Fibroblast of the conjunctiva (primary cell): ENCODE data around the gene H2AZ1.
"Not testable (repeated sequence)": the region's sequence is repeated elsewhere in the genome, so short reads cannot be mapped to it uniquely, and the experiment has no call there.

Experiments used
- DNase-seq: peaks from one replicate; pipeline ENCODE4 v3.0.0-alpha.2; 2010; ENCODE audit warnings: low read depth

H2AZ1 gene

DNA sequence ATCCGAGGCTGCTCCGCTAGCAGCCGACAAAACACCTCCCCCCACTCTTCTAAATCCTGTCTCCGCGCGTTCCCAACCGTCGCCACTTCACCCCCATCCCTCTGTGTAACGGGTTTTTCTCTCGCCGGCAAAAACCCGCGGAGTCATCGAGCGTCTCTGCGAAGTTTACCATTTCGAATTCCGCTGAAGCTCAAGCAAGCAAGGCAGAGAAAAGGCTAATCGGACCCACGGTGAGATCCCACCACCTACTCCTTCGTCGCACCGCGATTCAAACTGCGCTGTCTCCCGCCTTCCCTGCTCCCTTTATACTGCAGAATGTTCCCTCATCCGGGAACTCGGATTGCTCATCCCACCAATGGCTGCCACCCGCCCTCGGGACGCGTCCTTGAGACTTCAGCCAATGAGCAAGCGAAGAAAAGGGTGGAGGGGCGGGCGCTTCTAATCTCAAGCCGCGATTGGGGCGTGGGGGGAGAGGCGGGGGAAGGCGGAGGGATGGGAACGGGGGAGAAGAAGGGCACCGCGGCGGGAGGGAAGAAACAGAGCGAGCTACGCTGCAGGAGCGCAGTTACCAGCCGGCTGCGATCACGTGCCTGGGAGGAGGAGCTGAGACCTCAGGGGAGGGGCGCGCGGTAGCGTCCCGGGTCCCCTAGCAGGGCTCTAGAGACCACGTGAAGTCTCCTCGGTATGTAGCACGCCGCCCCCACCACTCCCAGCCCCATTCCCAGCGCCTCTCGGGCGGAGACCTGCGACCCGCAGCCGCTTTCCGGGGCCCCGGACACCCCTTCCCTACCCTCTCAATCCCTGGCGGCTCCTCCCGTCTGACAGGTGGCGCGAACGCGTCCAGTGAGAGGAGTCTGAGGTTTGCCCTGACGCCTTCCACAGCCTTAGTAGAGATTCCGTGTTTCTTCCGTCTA, at the start of gene H2AZ1:
H2AZ1 (minus strand) TSS at position 277 of the 914 bp plus-strand sequence; CDS start at position 172, 105 bp downstream.
- peak; percentile 98 for DNase-seq

DNA sequence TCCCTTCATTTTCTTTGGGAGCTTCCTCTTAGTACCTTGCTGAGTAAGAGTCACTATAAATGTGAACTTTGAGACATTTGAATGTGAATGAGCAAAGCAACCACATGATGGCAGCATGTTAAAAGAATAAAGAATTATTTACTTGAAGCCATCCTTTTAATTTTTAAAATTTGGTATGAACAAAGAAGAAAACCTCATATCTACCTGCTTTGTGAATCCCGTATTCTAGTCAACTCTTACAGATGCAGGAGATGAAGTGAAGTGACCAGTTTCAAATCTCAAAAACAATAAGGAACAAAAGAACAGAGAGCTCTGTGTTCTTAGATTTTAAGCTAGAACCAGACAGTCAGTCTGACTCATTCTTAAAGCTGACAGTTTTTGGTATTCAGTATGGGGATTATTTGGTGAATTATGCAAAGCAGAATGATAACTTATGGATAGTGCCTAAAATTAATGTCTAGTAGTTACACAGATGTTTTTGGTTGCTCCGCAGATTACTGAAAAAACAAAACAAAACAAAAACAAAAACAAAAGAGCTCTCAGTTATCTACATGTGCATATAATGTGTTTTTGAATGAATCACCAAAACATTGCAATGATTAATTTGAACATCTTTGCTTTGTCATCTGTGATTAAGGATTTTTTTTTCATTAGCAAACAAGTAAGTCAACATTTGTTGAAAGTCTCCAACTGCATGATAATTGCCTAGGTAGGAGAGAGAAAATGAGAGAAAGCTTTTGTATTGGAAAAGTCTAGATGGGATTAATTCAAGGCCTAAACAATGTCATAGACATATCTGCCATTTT, 48.2 kb upstream of the H2AZ1 start:
- peak; percentile 23 for DNase-seq

DNA sequence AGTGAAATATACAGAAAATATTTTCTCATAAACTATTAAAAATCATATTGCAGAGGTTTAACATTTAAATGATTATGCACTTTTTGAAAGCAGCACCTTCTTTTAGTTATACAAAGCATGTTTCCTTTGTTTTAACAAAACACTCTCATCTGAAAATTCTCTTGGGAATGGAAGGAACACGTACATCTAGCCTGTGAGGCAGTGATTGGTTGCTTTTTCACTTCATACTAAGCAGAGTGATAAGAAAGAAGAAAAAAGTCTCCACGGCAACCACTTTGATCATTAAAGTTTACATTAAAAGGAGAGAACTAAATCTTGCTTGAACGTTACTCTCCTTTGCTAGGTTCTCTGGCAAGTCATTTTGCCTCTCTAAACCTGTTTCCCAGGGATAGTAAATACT, 41.7 kb upstream of the H2AZ1 start:
- DNase-seq: no peak

DNA sequence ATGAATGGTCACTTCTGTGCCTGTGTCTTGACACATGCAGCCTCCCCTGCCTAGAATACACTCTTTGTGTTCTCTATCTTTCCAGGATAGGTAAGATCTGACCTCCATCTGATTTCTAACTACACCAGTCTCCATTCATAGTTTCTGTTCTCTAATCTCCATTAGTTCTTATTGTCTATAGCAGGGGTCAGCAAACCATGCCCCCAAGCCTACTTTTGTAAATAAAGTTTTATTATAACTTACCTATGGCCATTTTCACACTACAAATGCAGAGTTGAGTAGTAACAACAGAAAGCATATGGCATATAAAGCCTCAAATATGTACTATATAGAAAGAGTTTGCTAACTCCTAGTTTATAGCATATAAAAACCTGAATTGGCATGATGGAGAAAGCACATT, 37.6 kb upstream of the H2AZ1 start:
- no peak for DNase-seq

DNA sequence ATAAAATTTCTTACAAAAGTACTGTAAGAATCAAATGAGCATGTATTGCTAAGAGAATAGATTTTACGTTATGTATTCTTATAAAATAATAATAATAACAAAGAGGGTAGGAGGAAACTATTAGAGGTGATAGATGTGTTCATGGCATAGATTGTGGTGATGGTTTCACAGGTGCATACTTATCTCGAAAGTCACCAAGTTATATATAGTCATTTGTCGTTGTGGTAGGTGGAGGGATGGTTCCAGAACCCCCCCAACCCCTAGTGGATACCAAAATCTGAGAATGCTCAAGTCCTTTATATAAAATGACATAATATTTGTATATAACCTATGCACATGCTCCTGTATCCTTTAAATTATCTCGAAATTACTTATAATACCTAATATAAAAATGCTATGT, 36.7 kb upstream of the H2AZ1 start:
- no peak for DNase-seq

DNA sequence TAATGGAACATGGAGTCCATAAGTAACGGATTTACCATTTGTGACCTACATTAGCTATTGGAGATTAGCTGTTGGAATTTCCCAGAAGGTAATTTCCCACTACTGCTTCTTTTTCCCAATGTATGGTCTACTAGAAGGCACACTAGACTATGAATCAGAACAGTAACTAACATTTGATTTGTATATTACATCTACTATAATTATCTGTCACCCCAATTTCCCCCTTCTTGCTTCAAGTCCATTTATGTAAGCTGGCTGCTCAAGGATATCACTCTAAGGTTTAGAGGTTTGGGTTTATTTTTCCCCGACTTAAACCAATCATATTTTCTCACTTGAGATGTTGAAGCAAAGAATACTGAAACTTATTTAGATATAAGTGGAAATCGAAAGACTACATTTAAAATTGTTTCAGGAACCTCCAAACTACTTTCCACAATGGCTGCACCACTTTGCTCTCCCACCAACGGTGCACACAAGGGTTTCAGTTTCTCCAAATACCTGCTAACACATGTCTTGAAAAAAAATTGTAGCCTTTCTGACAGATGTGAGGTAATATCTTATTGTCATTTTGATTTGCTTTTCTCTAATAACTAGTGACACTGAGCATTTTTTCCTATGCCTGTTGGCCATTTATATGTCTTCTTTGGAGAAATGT, 33.3 kb upstream of the H2AZ1 start:
- DNase-seq: no peak

DNA sequence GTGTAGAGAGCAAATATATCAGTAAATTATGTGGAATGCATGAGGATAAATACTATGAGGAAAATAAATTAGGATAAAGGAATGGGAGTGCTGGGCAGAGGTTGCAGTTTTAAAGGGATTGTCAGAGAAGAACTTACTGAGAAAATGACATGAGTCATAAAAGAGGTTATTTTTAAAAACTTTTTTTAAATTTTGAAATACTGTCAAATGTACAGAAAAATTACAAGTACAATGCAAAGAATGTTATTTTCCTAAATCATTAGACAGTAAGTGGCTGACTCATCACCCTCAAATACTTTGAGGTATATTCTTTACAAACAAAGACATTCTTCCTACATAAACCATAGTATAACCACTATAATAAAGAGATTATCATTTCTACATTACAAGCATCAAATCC, 29.8 kb upstream of the H2AZ1 start:
- DNase-seq: no peak

DNA sequence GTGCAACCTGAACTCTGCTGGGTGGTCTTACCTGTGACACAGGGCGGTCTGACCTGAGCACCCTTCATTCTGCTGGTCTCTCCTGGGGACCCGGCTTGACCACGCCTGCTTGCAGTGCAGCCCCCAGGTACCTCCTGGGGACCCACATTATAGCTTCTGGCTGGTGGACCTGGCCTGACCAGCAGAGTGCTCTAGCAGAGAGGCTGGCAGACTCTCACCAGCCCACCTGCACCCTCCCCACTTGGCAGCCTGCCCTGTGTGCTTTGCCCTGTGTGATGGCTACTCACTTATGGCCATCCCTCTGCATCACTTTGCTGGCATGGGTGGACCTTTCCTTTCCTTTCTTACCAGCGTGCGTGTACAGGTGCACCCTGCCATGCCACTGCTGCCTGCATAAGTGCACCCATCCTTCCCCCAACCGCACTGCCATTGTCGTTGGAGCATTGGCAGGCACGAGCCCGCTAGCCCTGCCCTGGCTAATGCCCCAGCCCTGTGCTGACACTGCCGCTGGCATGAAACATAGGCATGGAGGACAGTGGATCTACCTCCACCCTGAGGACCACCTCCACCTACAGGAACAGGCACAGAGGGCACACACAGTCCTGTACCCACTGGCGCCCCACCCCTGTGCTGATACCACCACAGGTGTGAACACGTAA, 21.5 kb upstream of the H2AZ1 start:
- no peak for DNase-seq

DNA sequence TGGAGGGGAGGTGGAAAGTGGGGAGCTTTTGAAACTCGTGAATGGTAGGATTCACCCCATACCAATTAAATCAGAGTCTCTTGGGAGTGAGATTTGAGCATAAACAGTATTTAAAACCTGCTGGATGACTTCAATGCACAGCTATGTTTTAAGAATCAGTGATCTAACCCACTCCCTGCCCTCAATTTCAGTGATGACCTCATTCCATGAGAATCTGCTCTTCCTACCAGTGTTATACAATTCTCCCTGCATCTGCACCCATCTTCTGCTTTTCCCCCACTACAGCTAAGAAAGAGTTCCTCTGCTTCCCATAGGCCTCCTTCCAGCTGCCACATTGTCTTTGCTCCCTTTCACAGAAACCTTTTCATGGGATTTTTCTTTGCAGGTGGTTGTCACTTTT, 18.3 kb upstream of the H2AZ1 start:
- no peak for DNase-seq

DNA sequence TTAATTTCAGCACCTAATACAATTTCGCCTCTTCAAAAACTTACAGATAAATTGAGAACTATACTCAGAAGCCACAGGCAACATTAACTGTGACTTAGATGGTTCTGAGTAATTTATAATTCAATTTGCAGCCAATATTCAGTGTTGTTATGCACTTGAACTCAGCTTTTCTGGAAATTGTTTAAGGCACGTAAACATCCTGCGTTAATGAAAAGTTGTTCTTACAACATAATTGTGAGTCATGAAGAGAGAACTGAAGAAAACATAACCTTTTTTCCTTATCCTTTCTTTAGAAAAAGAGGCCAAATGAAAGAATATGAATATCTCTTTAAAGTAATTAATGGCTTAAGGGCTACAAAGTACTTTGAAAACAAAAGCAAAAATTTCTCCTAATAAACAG, 16.6 kb upstream of the H2AZ1 start:
- no peak for DNase-seq

DNA sequence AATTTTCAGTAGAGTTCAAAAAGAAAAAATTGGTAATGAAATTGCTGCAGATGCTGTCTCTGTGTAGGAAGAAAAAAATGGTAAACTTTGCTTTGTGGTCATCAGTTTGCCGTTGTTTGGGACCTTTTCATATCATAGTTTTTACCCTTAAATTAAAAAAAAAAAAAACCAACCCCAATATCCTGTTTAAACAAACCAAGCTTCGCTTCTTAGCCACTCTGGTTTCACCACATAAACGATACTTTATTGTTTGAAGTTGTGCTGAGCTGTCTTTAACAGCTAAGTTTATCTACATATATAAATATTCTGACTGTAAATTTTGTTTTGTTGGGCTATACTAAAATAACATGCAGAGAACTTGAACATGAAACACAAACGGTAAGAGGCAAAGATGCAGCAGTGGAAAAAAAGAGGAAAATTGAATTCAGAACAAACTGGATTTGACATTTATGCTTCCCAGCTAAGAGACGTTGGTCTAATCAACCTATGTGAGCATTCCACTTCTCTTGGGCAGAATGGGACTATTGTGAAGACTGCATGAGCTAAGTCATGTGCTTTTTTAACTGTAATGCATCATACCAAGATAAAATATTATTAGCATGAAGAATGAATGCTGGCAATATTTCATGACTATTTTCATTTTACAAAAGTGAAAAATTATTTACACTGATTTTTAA, 15.7 kb upstream of the H2AZ1 start:
- no peak for DNase-seq

DNA sequence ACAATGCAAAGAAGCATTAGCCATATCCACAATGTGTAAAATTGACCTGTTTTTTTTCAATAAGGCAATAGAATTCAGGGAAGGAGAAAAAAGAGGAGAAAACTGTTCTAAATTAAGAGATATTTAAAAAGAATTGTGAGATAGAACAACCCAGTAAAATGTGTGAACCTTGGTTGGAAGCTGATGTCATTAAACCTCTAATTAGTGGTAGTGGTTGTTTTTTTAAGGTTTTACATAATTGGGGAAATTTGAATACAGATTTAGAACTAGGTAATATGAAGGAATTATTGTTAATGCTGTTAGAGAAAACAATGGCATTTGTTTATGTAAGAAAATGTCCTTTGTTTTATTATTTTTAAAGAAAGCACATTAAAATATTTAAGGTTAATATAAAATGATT, 15.1 kb upstream of the H2AZ1 start:
- no peak for DNase-seq

DNA sequence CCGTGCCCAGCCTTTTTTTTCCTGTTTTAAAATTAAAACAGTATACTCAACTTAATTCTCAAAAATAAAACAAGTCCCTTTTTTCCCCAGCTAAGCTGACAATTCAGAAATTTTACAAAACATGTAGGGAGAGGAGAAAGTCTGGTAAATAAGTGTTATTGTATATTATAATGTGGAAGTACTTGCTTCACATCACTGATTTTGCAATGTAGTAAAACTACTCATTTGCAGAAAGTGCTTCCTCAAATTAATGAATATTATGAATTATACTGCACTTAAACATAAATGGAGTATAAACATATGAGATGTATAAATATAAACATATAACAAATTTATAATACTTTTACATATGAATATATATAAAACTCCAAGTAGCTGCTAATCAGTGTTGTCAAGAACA, 11.6 kb upstream of the H2AZ1 start:
- DNase-seq: no peak

DNA sequence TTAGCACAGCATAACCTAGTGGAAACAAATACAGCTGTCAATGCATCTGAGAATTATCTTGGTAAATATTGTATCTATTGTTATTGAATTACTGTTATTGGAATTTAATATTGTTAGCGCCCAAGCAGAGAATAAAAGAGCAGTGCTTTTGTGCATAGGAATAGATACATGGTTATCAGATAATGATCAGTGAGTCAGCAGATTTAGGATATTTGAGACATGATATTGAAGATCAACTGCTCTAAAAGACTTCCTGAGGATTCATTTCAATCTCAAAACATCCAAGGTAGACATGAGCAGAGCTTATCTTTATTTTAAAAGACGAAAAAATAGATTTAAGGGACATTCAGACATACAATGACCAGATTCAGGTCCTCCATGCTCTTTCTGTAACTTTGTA, 10.6 kb upstream of the H2AZ1 start:
- DNase-seq: no peak

DNA sequence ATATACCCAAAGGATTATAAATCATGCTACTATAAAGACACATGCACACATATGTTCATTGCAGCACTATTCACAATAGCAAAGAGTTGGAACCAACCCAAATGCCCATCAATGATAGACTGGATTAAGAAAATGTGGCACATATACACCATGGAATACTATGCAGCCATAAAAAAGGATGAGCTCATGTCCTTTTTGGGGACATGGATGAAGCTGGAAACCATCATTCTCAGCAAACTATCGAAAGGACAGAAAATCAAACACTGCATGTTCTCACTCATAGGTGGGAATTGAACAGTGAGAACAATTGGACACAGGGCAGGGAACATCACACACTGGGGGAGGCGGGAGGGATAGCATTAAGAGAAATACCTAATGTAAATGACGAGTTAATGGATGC, 8.1 kb upstream of the H2AZ1 start:
- not testable (repeated sequence) for DNase-seq

DNA sequence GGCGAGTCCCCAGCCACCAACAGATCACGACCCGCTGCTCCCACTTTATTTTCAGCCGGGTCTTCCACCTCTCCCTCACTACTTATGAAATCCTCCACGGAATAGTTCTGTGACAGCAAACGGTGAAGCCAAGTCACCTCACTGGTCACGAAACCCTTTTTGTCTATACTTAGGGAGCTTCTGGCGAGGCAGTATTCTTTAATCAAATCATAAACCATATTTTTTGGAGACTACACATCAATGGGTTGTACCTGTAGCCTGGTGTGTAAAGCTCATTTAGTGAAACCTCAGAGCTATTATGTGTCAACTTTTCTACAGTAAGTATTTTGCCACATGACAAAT, 809 bp upstream of the H2AZ1 start:
- DNase-seq: no peak

DNA sequence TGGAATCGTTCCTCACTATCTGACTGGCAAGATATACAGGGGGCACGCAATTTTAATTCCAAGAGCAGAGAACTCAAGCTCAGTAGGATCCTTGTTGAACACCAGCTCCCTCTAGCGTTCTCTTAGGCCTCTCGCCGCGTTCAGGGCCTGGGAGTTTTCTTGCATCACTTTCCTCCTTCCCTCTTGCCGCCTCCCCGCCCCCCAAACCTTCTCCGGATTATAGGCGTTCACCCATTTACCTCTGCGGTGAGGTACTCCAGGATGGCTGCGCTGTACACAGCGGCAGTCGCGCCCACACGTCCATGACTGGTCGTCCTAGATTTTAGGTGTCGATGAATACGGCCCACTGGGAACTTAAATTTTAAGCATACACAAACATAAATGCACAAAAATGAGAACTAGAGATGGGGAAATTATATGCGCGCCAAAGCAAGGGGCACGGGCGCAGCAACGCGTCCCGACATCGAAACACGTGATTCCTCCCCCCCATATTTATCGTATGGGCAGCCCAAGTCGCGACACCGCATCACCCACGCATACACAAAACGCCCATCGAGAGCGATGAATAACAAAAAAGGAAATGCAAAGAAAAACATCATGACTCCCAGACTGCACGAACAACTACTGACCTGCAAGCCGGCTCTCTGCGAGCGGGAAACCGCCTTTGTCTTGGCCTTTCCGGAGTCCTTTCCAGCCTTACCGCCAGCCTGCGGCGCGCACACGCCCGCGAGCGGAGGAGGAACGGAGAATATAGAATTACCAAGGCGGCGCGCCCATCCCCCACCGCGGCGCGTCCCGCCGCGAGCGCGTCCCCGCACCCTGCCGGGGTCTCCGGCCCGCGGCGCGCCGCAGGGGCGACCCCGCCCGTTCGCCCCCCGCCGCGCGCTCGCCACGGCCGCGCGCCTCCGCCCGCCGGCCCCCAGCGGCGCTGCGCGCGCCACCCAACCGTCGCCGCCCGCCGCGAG, 759 bp downstream of the H2AZ1 start:
- DNase-seq: peak; percentile 92

DNA sequence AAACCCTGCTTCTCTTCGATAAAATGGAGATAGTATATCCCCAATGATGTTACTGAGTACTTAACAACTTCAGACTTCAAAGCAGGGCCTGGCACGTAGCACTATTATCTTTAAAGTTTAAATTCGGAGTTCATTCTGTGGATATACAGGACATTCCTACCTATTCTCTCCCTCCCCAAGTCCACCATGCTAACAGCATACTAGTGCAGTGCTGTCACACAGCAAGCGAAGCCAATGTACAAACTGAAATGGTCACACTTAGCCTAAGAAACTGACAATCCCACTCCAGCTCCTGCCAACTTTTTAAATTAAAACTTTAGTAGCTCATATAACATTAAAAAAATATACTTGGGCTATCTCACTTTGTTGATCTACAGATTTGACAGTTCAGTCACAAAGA, 2.5 kb downstream of the H2AZ1 start:
- no peak for DNase-seq

DNA sequence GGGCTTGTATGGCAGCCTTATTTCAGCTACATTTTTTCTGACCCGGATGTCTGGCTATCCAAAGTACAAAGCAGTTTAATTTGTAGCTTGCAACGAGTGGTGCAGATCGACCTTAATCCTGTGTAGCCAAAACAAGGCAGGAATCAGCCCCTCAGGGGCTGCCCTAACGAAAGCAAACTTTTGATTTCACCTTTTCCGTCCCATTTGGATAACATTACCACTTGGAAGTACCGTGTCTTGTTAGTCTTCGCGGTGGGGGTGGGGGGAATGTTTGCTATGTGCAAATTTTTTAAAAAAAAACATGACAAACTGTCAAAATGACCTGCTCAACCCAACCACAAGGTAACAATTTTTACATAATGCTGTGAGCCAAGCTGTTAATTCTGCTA, 2.9 kb downstream of the H2AZ1 start:
- DNase-seq: no peak

DNA sequence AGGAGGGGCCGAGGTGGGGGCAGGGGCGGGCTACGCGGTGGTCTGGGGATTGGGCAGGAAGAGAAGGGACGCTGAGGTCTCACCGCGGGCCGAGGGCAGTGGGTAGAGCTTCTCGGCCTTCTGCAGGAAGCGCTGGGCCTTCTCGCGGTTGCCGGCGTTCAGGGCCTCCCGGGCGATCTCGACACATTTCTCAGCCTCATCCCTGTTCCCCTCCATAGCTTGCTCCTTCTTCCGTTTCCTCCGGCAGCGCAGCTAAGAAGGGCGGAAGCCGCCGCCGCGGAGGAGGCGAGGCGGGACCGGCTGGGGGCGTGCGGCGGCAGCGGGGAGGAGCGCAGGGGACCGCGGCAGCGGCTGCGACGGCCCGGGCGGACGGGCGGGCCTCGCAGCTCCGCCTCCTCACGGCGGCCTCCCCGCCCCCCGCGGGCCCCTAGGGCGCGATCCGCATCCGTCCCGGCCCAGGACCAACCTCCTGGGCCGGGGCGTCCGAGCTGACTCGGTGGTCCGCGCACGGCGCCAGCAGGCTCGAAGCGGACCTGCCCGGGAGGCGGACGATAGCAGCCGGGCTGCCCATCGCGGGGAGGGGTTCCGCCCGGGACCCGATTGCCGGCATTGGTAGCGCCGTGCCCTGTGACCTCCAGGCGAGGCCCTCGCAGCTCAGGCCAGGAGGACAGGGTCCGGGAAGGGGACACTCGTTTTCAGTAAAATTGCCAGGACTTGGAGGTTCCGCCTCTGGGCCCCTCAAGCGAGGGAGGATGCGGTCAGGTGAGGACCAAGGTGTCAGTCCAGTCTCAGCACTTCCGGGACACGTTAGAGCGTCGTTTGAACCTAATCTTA, 3.5 kb downstream of the H2AZ1 start, which contains the start of gene DNAJB14:
DNAJB14 (minus strand) TSS at position 263 of the 834 bp plus-strand sequence; CDS start at position 216, 47 bp downstream.
- DNase-seq: peak; percentile 55
